ENCODE results near the gene SP140. TPM values are rescaled to one million over a fixed set of nuclear protein-coding genes. Genes with fewer than 3 reads are reported as not detected.

Gene SP140
- total RNA-seq, 4 donors from 2014 or later, result 0.92 to 5.3 (median 2.4) TPM

DNA sequence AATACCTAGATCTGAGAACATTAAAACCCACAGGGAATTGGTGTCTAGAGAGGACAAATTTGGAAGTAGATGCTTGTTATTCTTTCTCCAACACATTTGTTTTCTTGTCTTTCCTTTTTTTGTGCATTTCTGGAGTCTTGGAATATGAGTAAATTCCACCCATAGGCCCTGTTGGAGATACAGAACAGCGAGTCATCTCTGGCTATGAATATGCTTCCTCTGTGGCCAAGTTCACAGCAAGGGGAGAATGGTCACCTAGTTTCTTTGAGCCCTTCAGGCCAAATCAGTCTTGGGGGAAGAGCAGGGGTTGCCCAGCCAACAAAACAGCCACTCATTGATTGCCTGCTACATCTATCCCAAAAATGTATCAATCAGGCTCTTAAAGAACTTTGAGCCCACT, 132.8 kb downstream of the SP140 start:
- TF ChIP-seq, protein P1, sequence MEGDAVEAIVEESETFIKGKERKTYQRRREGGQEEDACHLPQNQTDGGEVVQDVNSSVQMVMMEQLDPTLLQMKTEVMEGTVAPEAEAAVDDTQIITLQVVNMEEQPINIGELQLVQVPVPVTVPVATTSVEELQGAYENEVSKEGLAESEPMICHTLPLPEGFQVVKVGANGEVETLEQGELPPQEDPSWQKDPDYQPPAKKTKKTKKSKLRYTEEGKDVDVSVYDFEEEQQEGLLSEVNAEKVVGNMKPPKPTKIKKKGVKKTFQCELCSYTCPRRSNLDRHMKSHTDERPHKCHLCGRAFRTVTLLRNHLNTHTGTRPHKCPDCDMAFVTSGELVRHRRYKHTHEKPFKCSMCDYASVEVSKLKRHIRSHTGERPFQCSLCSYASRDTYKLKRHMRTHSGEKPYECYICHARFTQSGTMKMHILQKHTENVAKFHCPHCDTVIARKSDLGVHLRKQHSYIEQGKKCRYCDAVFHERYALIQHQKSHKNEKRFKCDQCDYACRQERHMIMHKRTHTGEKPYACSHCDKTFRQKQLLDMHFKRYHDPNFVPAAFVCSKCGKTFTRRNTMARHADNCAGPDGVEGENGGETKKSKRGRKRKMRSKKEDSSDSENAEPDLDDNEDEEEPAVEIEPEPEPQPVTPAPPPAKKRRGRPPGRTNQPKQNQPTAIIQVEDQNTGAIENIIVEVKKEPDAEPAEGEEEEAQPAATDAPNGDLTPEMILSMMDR (IDR thresholded peaks at IDR 0.05), result no peak
- TF ChIP-seq POLR2A (IDR thresholded peaks at IDR 0.05), result no peak
- WGBS, 2 donors, result 89 to 90% methylated on average over 1 of the region's 1 CpG
- intact Hi-C loops (cut with DNase I), result no loop called here
- no peak overlapping the region for H3K27ac ChIP-seq
- no peaks in the 10 kb centered on the region for H3K4me1 ChIP-seq
- no peak overlapping the region for H3K4me3 ChIP-seq
- H3K27me3 ChIP-seq, result no peaks in the 10 kb centered on the region
- DNase-seq, result no peak
- peaks cover 0 to 57% (median 0%) of the 10 kb centered on the region in 3 donors for H3K36me3 ChIP-seq
- no peaks in the 10 kb centered on the region for H3K9me3 ChIP-seq

DNA sequence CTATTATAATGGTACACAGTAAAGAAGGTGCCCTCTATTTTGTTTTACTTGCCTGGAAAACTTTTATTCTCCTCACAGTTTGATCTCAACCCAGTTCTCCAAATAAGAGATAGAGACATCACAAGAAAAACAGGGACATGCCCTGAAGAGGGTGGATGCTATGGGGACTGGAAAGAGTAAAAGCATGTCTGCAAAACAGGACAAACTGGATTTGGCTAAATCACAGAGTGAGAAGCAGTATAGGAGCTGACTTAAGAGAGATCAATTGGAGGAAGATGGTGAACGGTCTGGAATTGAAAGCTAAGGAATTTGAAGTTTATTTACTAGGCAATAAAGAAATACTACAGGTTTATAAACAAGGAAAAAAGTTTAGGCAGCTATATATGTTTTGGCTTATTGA, 134.5 kb downstream of the SP140 start:
- Histone ChIP-seq H3K9me3 (no peaks in the 10 kb centered on the region), H3K27ac (no peak overlapping the region), H3K4me3 (no peak overlapping the region), H3K36me3 (peaks cover 0 to 64% (median 0%) of the 10 kb centered on the region in 3 donors), H3K27me3 (no peaks in the 10 kb centered on the region), H3K4me1 (no peaks in the 10 kb centered on the region)
- 39 to 45% methylated on average over 1 of the region's 1 CpG for WGBS, 2 donors
- DNase-seq, result no peak
- intact Hi-C loops (cut with DNase I), result no loop called here
- TF ChIP-seq, protein P1 (IDR thresholded peaks at IDR 0.05), result no peak
- TF ChIP-seq POLR2A (IDR thresholded peaks at IDR 0.05), result no peak

DNA sequence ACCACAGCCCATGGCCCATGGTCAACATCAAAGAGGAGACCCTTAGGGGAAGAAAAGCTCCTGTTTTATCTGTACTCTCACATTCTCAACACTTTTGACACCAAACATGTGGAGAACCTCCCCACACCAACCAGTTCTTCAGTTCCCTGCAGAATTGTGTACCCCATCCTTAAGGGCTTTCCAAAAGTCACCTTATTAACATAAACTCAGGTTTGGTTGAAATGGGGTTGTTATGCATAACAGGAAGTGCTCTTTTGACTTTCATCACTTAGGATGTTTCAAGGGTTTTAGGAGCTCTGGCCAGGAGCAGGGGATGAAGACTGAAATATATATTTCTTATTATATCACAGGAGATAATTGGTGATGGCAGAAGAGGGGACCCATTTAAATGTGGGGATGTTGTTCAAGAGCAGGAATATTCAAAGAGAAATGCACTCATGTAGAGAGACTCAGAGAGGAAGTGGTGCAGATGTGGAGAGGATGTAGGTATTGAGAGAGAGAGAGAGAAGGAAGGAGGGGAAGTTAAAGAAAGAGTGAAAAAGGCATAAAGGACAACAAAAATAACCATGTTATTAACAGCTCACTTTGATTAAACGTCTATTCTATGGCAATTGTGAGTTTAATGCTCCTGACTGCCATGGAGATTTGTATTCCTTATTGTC, 136.6 kb downstream of the SP140 start:
- Histone ChIP-seq H3K27ac (no peak overlapping the region), H3K27me3 (no peaks in the 10 kb centered on the region), H3K4me1 (no peaks in the 10 kb centered on the region), H3K36me3 (peaks cover 0 to 64% (median 0%) of the 10 kb centered on the region in 3 donors), H3K4me3 (no peak overlapping the region), H3K9me3 (no peaks in the 10 kb centered on the region)
- intact Hi-C loops (cut with DNase I), result no loop called here
- 43 to 46% methylated on average over 1 of the region's 1 CpG for WGBS, 2 donors
- TF ChIP-seq, protein P1 (IDR thresholded peaks at IDR 0.05), result no peak
- TF ChIP-seq POLR2A (IDR thresholded peaks at IDR 0.05), result no peak
- DNase-seq, result no peak

Other genes with a start within 250 kb of the SP140 start
- 1 to 10 TPM; 1.9 to 7.5 (median 4.9) TPM for gene SLC16A14, start 156.8 kb upstream of the SP140 start, total RNA-seq
- gene SP110, start 5.8 kb upstream of the SP140 start, total RNA-seq, result 10 to 100 TPM in 2 of 4 donors, 1 to 10 TPM in 2; 7.2 to 21.7 (median 13.1) TPM
- gene SP140L, start 101.5 kb downstream of the SP140 start, total RNA-seq, result 10 to 100 TPM in 1 of 4 donors, 1 to 10 TPM in 3; 4.8 to 17.2 (median 7.7) TPM
- 10 to 100 TPM; 17.8 to 69.0 (median 45.5) TPM for gene SP100, start 190.5 kb downstream of the SP140 start, total RNA-seq